Thymus (tissue), 11 donors: ENCODE results near the gene SFMBT2. TPM values are rescaled to one million over a fixed set of nuclear protein-coding genes. Genes with fewer than 3 reads are reported as not detected.
A peak's percentile ranks its signal among the peaks of the same experiment; 100 is the strongest.

Experiments used
- DNase-seq, 9 donors: peaks; one replicate each; pipeline ENCODE4 v3.0.0-alpha.2; 2013; ENCODE audit warnings: low spot score in 9 of 9, low read depth in 6 of 9, missing footprints in 1 of 9
- H3K27ac ChIP-seq, 2 donors: one replicate each; pipeline ENCODE4 v1.5.1; 2013; ENCODE audit warnings: control low read depth in 1 of 2, low read depth in 1 of 2, low read length in 1 of 2, mild to moderate bottlenecking in 1 of 2, moderate library complexity in 1 of 2
- H3K27me3 ChIP-seq, 2 donors: one replicate each; pipeline ENCODE4 v1.5.1; 2013; ENCODE audit warnings: low read length in 1 of 2; ENCODE audit not compliant: control insufficient read depth in 2 of 2, insufficient read depth in 1 of 2
- H3K36me3 ChIP-seq, 2 donors: one replicate each; pipeline ENCODE4 v1.5.1; 2013; ENCODE audit warnings: low read length in 1 of 2, mild to moderate bottlenecking in 1 of 2, moderate library complexity in 1 of 2; ENCODE audit not compliant: control insufficient read depth in 2 of 2, insufficient read depth in 2 of 2
- H3K4me1 ChIP-seq, 2 donors: one replicate each; pipeline ENCODE4 v1.5.1; 2013; ENCODE audit warnings: low read length in 2 of 2; ENCODE audit not compliant: control insufficient read depth in 2 of 2, insufficient read depth in 2 of 2
- H3K4me3 ChIP-seq, 2 donors: one replicate each; pipeline ENCODE4 v1.5.1; 2013; ENCODE audit warnings: low read length in 2 of 2, control low read depth in 1 of 2, mild to moderate bottlenecking in 1 of 2
- H3K9me3 ChIP-seq, 2 donors: one replicate each; pipeline ENCODE4 v1.5.1; 2013; ENCODE audit warnings: low read length in 1 of 2, mild to moderate bottlenecking in 1 of 2; ENCODE audit not compliant: control insufficient read depth in 2 of 2, insufficient read depth in 1 of 2
- WGBS: extraction: QIAGEN DNeasy Blood & Tissue Kit; methylation state at CpG from one replicate; pipeline ENCODE4 v1.1.7; 2013; 5-methylcytosine and 5-hydroxymethylcytosine counted together
- polyA plus RNA-seq: library from polyadenylated mRNA; stranded (reverse); fragments of 200-250 nt; gene quantifications from one replicate; pipeline ENCODE4 v1.2.3, GENCODE V29; 2013
- total RNA-seq: library from RNA; stranded (reverse); fragments of 120-200 nt; gene quantifications from one replicate; pipeline ENCODE4 v1.2.4, GENCODE V29; 2013
- donor health status: healthy.

The SFMBT2 gene
- total and polyA plus RNA-seq, 2 donors: 8.8 to 9.7 TPM

GRCh38 chr10:7385114-7385513, 25.7 kb downstream of the SFMBT2 start:
- 80% methylated on average over 7 of the region's 7 CpGs for WGBS
- Histone ChIP-seq H3K4me3 (no peak overlapping the region), H3K27ac (no peak overlapping the region), H3K27me3 (no peaks in the 10 kb centered on the region), H3K36me3 (peaks cover 6 to 17% of the 10 kb centered on the region in 2 donors), H3K4me1 (peaks cover 6 to 10% of the 10 kb centered on the region in 2 donors), H3K9me3 (no peaks in the 10 kb centered on the region)
- DNase-seq: no peak

GRCh38 chr10:7383442-7383841, 27.4 kb downstream of the SFMBT2 start:
- Histone ChIP-seq H3K4me3 (no peak overlapping the region), H3K27me3 (no peaks in the 10 kb centered on the region), H3K27ac (no peak overlapping the region), H3K9me3 (no peaks in the 10 kb centered on the region), H3K36me3 (peaks cover 6 to 24% of the 10 kb centered on the region in 2 donors), H3K4me1 (peaks cover 0 to 6% of the 10 kb centered on the region in 2 donors)
- 46% methylated on average over 7 of the region's 7 CpGs for WGBS
- DNase-seq: peak in 2 of 9 donors; percentile 21 to 44

- DNase-seq: no peak
- H3K4me1 ChIP-seq: no peaks in the 10 kb centered on the region
- no peaks in the 10 kb centered on the region for H3K27me3 ChIP-seq
- H3K9me3 ChIP-seq: no peaks in the 10 kb centered on the region
- H3K27ac ChIP-seq: no peak overlapping the region
- 96% methylated on average over 5 of the region's 5 CpGs for WGBS
- H3K36me3 ChIP-seq: peaks cover 12 to 24% of the 10 kb centered on the region in 2 donors
- no peak overlapping the region for H3K4me3 ChIP-seq
These were observed 30.1 kb downstream of the SFMBT2 start for GRCh38 chr10:7380704-7381241.

DNA sequence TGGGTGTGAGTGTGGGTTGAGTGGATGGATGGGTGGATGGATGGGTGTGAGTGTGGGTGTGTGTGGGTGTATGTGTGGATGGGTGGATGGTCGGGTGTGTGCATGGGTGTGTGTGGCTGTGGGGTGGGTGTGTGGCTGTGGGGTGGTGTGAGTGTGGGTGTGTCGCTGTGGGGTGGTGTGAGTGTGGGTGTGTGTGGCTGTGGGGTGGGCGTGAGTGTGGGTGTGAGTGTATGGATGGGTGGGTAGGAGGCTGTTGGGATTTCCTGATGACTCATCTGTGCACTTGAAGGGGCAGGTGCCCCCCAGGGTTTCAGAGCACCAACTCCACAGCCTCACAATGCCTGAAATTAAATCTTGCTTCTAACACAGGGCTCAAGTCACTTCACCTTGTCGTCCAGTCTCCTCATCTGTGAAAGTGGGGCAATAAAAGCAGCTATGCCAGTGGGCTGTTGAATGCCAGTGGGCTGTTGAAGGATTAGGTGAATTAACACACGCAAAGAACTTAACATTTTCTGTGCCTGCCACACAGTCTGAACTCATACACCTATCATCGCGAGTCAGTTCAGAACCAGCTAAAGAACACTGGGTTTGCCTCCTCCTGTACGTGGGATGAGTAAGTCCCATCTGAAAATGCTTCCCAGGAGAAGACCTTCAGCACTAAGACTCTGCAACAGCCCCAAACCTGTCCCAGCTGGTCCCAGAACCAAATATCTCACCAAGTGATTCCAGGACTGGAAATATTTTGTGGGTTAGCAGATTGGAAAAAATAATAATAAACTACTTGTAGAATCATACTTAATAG, 32.0 kb downstream of the SFMBT2 start:
- Histone ChIP-seq H3K9me3 (peaks cover 0 to 2% of the 10 kb centered on the region in 2 donors), H3K4me3 (no peak overlapping the region), H3K27me3 (no peaks in the 10 kb centered on the region), H3K4me1 (no peaks in the 10 kb centered on the region), H3K27ac (no peak overlapping the region), H3K36me3 (peaks cover 14 to 29% of the 10 kb centered on the region in 2 donors)
- DNase-seq: no peak
- 97% methylated on average over 8 of the region's 8 CpGs for WGBS

DNA sequence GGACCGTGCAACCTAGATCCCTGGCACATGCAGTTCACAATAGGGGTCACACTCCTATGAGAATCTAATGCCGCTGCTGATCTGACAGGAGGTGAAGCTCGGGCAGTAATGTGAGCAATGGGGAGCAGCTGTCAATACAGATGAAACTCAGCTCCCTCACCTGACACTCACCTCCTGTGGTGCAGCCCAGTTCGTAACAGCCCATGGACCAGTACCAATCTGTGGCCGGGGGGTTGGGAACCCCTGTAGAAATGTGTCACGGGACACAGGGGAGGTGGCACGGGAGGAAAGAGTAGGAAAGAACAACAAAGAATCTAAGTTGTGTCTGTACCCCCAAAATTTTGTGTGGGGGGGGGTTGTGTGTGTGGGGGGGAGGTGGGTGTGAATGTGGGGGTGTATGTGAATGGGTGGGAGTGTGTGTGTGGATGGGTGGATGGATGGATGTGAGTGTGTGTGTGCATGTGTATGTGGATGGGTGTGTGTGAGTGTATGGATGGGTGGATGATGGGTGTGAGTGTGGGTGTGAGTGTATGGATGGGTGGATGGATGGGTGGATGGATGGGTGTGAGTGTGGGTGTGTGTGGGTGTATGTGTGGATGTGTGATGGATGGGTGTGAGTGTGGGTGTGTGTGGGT, 33.1 kb downstream of the SFMBT2 start:
- 98% methylated on average over 7 of the region's 7 CpGs for WGBS
- no peaks in the 10 kb centered on the region for H3K27me3 ChIP-seq
- no peak overlapping the region for H3K27ac ChIP-seq
- DNase-seq: no peak
- no peaks in the 10 kb centered on the region for H3K4me1 ChIP-seq
- H3K9me3 ChIP-seq: peaks cover 0 to 9% of the 10 kb centered on the region in 2 donors
- H3K4me3 ChIP-seq: no peak overlapping the region
- H3K36me3 ChIP-seq: peaks cover 19 to 35% of the 10 kb centered on the region in 2 donors

DNA sequence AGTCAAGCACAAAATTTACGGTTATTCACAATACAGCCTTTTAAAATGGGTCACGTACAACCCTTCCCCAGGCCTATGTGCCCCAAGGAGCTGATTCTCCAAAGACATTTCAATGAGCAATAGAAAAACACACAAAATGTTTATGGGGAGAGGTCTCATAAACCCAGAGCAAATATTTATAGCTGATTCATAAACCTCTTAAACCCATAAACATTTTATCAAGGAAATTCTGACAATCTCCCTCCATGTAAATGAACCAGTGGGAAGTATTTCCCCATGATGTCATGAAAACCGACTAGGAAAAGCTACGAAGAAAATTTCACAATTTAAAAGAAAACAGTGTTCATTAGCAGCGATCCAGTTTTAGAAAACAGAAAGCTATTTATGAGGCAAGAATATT, 36.0 kb downstream of the SFMBT2 start:
- no peak overlapping the region for H3K4me3 ChIP-seq
- no peaks in the 10 kb centered on the region for H3K27me3 ChIP-seq
- peaks cover 16 to 30% of the 10 kb centered on the region in 2 donors for H3K36me3 ChIP-seq
- peaks cover 0 to 9% of the 10 kb centered on the region in 2 donors for H3K9me3 ChIP-seq
- no peak overlapping the region for H3K27ac ChIP-seq
- no peak for DNase-seq
- 98% methylated on average over 5 of the region's 5 CpGs for WGBS
- no peaks in the 10 kb centered on the region for H3K4me1 ChIP-seq

DNA sequence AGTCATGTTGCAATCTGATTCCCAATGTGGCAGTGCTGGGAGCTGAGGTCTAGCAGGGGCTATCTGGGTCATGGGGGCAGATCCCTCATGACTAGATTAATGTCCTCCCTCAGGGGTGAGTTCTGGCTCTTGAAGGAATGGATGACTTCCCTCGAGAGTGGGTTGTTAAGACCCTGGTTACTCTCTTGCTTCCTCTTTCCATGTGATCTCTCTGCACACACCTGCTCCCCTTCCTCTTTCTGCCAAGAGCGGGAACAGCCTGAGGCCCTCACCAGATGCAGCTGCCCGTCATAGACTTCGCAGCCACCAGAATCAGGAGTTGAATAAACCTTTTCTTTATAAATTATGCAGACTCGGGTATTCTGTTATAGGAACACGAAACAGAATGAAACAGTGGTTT, 37.8 kb downstream of the SFMBT2 start:
- no peak overlapping the region for H3K27ac ChIP-seq
- 92% methylated on average over 6 of the region's 6 CpGs for WGBS
- H3K4me3 ChIP-seq: no peak overlapping the region
- H3K4me1 ChIP-seq: no peaks in the 10 kb centered on the region
- no peak for DNase-seq
- no peaks in the 10 kb centered on the region for H3K27me3 ChIP-seq
- peaks cover 0 to 9% of the 10 kb centered on the region in 2 donors for H3K9me3 ChIP-seq
- peaks cover 20 to 30% of the 10 kb centered on the region in 2 donors for H3K36me3 ChIP-seq

GRCh38 chr10:7372504-7372903, 38.3 kb downstream of the SFMBT2 start:
- H3K9me3 ChIP-seq: peaks cover 0 to 9% of the 10 kb centered on the region in 2 donors
- WGBS: 98% methylated on average over 8 of the region's 8 CpGs
- no peaks in the 10 kb centered on the region for H3K27me3 ChIP-seq
- DNase-seq: no peak
- H3K27ac ChIP-seq: no peak overlapping the region
- peaks cover 18 to 30% of the 10 kb centered on the region in 2 donors for H3K36me3 ChIP-seq
- no peaks in the 10 kb centered on the region for H3K4me1 ChIP-seq
- H3K4me3 ChIP-seq: no peak overlapping the region

- Histone ChIP-seq H3K27me3 (no peaks in the 10 kb centered on the region), H3K9me3 (peaks cover 0 to 9% of the 10 kb centered on the region in 2 donors), H3K27ac (no peak overlapping the region), H3K4me3 (no peak overlapping the region), H3K4me1 (no peaks in the 10 kb centered on the region), H3K36me3 (peaks cover 29 to 33% of the 10 kb centered on the region in 2 donors)
- 98% methylated on average over 7 of the region's 7 CpGs for WGBS
- DNase-seq: no peak
These were observed 40.3 kb downstream of the SFMBT2 start for GRCh38 chr10:7370511-7370910.
